Neural crest cell (in vitro differentiated cells): ENCODE results near the gene C6orf136. TPM values are rescaled to one million over a fixed set of nuclear protein-coding genes. Genes with fewer than 3 reads are reported as not detected.
"Not testable (repeated sequence)": the region's sequence is repeated elsewhere in the genome, so short reads cannot be mapped to it uniquely, and the experiment has no call there.

Experiments used
- DNase-seq: peaks from one replicate; pipeline ENCODE4 v3.0.0; 2021; ENCODE audit warnings: low read depth, mixed read lengths, low spot score
- H3K27ac Mint-ChIP-seq: one replicate; pipeline ENCODE4 v1.8.0; 2021; ENCODE audit warnings: mild to moderate bottlenecking, mixed read lengths; ENCODE audit not compliant: unreplicated experiment
- H3K27me3 Mint-ChIP-seq: 2 replicates; pipeline ENCODE4 v1.8.0; 2021; ENCODE audit warnings: low read depth, mild to moderate bottlenecking, mixed read lengths
- H3K36me3 Mint-ChIP-seq: 2 replicates; pipeline ENCODE4 v1.8.0; 2021; ENCODE audit warnings: low read depth, mild to moderate bottlenecking, mixed read lengths
- H3K4me1 Mint-ChIP-seq: 2 replicates; pipeline ENCODE4 v1.8.0; 2021; ENCODE audit warnings: mixed read lengths
- H3K4me3 Mint-ChIP-seq: one replicate; pipeline ENCODE4 v1.8.0; 2021; ENCODE audit warnings: mild to moderate bottlenecking, mixed read lengths
- H3K9me3 Mint-ChIP-seq: 2 replicates; pipeline ENCODE4 v1.8.0; 2021; ENCODE audit warnings: mixed read lengths
- CTCF ChIP-seq: fragments of 200-600 bp; sonication (generic); conservative IDR thresholded peaks from 2 replicates; pipeline ENCODE4 v1.5.0; 2021; ENCODE audit warnings: antibody characterized with exemption, mild to moderate bottlenecking
- total RNA-seq: library from RNA; stranded (reverse); gene quantifications from 2 replicates; pipeline ENCODE4 v1.2.1, GENCODE V29; 2021

The C6orf136 gene
- total RNA-seq, 1 donor from 2014 or later = 17.4 TPM

- Mint-ChIP-seq H3K4me1 (no peaks in the 10 kb centered on the region), H3K4me3 (no peak overlapping the region), H3K27me3 (no peaks in the 10 kb centered on the region), H3K36me3 (peaks cover 19% of the 10 kb centered on the region), H3K27ac (no peak overlapping the region), H3K9me3 (no peaks in the 10 kb centered on the region)
- TF ChIP-seq CTCF = no peak
- no peak for DNase-seq
Observed at GRCh38 chr6:30657454-30657853, 10.5 kb downstream of the C6orf136 start.

DNA sequence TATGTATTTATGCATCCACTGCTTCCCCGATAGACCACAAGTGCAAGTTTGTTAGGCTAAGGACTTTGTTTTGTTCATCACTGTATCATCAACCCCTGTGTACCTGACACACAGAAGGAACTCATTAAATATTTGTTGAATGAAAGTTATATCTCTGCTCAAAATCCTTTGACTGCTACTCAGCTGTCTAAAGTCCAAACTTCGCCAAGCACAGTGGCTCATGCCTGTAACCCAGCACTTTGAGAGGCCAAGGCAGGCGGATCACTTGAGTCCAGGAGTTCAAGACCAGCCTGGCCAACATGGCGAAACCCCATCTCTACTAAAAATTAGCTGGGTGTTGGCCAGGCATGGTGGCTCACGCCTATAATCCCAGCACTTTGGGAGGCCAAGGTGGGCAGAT, 11.0 kb downstream of the C6orf136 start:
- not testable (repeated sequence) for DNase-seq, H3K4me1 Mint-ChIP-seq, H3K9me3 Mint-ChIP-seq, H3K27me3 Mint-ChIP-seq, H3K4me3 Mint-ChIP-seq, H3K27ac Mint-ChIP-seq
- H3K36me3 Mint-ChIP-seq = peaks cover 19% of the 10 kb centered on the region

- TF ChIP-seq CTCF = no peak
- Mint-ChIP-seq H3K27me3 (no peaks in the 10 kb centered on the region), H3K4me1 (no peaks in the 10 kb centered on the region), H3K4me3 (no peak overlapping the region), H3K36me3 (peaks cover 9% of the 10 kb centered on the region), H3K9me3 (no peaks in the 10 kb centered on the region), H3K27ac (no peak overlapping the region)
- no peak for DNase-seq
Observed at GRCh38 chr6:30664994-30665767, 18.2 kb downstream of the C6orf136 start.

GRCh38 chr6:30666300-30666699, 19.4 kb downstream of the C6orf136 start:
- H3K27ac Mint-ChIP-seq, H3K4me1 Mint-ChIP-seq, H3K27me3 Mint-ChIP-seq, H3K9me3 Mint-ChIP-seq, H3K4me3 Mint-ChIP-seq, DNase-seq: not testable (repeated sequence)
- H3K36me3 Mint-ChIP-seq = peaks cover 11% of the 10 kb centered on the region

GRCh38 chr6:30670760-30671527, 24.0 kb downstream of the C6orf136 start:
- no peaks in the 10 kb centered on the region for H3K9me3 Mint-ChIP-seq
- H3K27ac Mint-ChIP-seq = no peak overlapping the region
- peaks cover 3% of the 10 kb centered on the region for H3K36me3 Mint-ChIP-seq
- peak overlapping the region; percentile 82 for H3K4me3 Mint-ChIP-seq
- H3K27me3 Mint-ChIP-seq = no peaks in the 10 kb centered on the region
- TF ChIP-seq CTCF = peak; percentile 43
- DNase-seq = no peak
- peaks cover 14% of the 10 kb centered on the region for H3K4me1 Mint-ChIP-seq

DNA sequence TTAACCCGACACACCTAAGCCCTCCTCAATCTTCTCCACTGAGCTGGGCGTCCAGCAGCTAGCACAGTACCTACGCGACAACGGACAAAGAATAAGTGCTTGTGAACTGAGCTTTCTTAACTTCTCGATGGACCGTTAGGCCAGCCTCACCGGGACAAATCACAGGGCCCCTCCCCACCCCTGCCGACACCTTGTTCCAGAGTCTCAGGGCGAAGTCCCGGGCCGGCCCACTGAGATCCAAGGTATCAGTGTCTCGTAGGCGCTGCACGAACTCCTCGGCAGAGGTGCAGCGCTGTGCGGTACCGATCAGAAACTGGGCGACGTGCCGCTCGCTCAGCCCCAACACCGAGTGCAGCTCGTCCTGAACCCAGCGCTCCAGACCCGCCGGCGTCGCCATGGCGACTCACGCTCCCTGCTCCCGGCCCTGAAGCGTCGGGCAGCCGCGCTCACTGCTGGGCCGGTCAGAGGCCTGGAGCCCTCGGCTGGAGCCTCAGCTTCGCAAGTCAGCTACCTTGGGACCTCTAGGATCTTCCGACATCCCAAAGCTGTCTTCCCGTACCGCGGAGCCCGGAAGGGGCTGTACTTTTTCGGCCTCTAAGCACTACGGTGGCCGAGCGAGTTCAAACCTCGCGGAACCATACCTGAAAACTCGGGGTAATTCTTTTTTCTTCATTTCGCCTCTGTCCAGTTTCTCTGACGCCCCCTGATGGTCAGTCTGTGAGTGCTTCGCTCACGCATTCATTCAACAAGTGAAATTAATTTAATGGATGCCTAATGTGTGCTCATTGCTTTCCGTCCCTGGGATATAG, 25.7 kb downstream of the C6orf136 start, which contains the start of gene DHX16:
DHX16 (minus strand) TSS at position 562 of the 809 bp plus-strand sequence; CDS start at position 397, 165 bp downstream.
- Mint-ChIP-seq H3K27ac (peak within 1 kb of the TSS; percentile 28), H3K4me1 (peaks cover 18% of the 10 kb centered on the region), H3K4me3 (peak within 1 kb of the TSS; percentile 90), H3K9me3 (no peaks in the 10 kb centered on the region), H3K36me3 (peaks cover 10% of the 10 kb centered on the region), H3K27me3 (no peaks in the 10 kb centered on the region)
- peak; percentile 90 for TF ChIP-seq CTCF
- peak; percentile 97 for DNase-seq
